Activated T-cell treated with anti-CD3 and anti-CD28 coated beads, Interleukin-2, amount 50 U/mL, for 4 hours (primary cell): ENCODE results near the gene PDXDC1. TPM values are rescaled to one million over a fixed set of nuclear protein-coding genes. Genes with fewer than 3 reads are reported as not detected.
"Not testable (repeated sequence)": the region's sequence is repeated elsewhere in the genome, so short reads cannot be mapped to it uniquely, and the experiment has no call there.

ENCODE experiments used
- ATAC-seq, 2 donors: fragments of 200-7000 bp; cut with Tn5 transposase; one replicate each; pipeline ENCODE4 v1.10.0; 2021
- DNase-seq: peaks from one replicate; pipeline ENCODE4 v3.0.0-alpha.2; 2020
- H3K27me3 Mint-ChIP-seq: one replicate; pipeline ENCODE4 v1.8.0; 2021; ENCODE audit warnings: low read depth, mixed read lengths
- H3K36me3 Mint-ChIP-seq: one replicate; pipeline ENCODE4 v1.8.0; 2022; ENCODE audit warnings: mixed read lengths; ENCODE audit not compliant: insufficient read depth
- H3K4me1 Mint-ChIP-seq: one replicate; pipeline ENCODE4 v1.8.0; 2021; ENCODE audit warnings: low read depth, mixed read lengths
- H3K4me3 Mint-ChIP-seq: one replicate; pipeline ENCODE4 v1.8.0; 2021; ENCODE audit warnings: mild to moderate bottlenecking, moderate library complexity, mixed read lengths
- H3K9me3 Mint-ChIP-seq: one replicate; pipeline ENCODE4 v1.8.0; 2021; ENCODE audit warnings: mixed read lengths
- total RNA-seq, 3 donors: library from RNA; stranded (reverse); gene quantifications; one replicate each; pipeline ENCODE4 v1.2.1, GENCODE V29; 2021

Gene PDXDC1
- total RNA-seq, result 10 to 100 TPM; 53.5 to 62.6 (median 62.2) TPM

- H3K4me3 Mint-ChIP-seq, result peak within 1 kb of the TSS; percentile 90
- H3K4me1 Mint-ChIP-seq, result peaks cover 17% of the 10 kb centered on the region
- not testable (repeated sequence) for H3K27me3 Mint-ChIP-seq, H3K36me3 Mint-ChIP-seq, H3K9me3 Mint-ChIP-seq
- ATAC-seq (peak; percentile 97 to 98), DNase-seq (peak; percentile 99)
Observed at GRCh38 chr16:14974656-14975417, at the start of gene PDXDC1. PDXDC1 (plus strand) TSS chr16:14975026; CDS start chr16:14975200, 174 bp downstream.

GRCh38 chr16:14928064-14928714, 46.6 kb upstream of the PDXDC1 start:
- ATAC-seq, H3K9me3 Mint-ChIP-seq, DNase-seq, H3K27me3 Mint-ChIP-seq, H3K36me3 Mint-ChIP-seq, H3K4me3 Mint-ChIP-seq, H3K4me1 Mint-ChIP-seq: not testable (repeated sequence)

- not testable (repeated sequence) for H3K4me1 Mint-ChIP-seq, H3K9me3 Mint-ChIP-seq, H3K4me3 Mint-ChIP-seq, H3K27me3 Mint-ChIP-seq, H3K36me3 Mint-ChIP-seq, DNase-seq, ATAC-seq
Observed at GRCh38 chr16:14929176-14929575, 45.6 kb upstream of the PDXDC1 start.

- not testable (repeated sequence) for H3K4me3 Mint-ChIP-seq, H3K9me3 Mint-ChIP-seq, H3K4me1 Mint-ChIP-seq, DNase-seq, H3K36me3 Mint-ChIP-seq, ATAC-seq, H3K27me3 Mint-ChIP-seq
Observed at GRCh38 chr16:14930246-14930645, 44.6 kb upstream of the PDXDC1 start.

- H3K4me3 Mint-ChIP-seq, ATAC-seq, H3K9me3 Mint-ChIP-seq, H3K36me3 Mint-ChIP-seq, H3K27me3 Mint-ChIP-seq, DNase-seq, H3K4me1 Mint-ChIP-seq: not testable (repeated sequence)
Observed at GRCh38 chr16:14930971-14931370, 43.9 kb upstream of the PDXDC1 start.

- DNase-seq, H3K9me3 Mint-ChIP-seq, H3K4me1 Mint-ChIP-seq, ATAC-seq, H3K36me3 Mint-ChIP-seq, H3K27me3 Mint-ChIP-seq, H3K4me3 Mint-ChIP-seq: not testable (repeated sequence)
Observed at GRCh38 chr16:14932581-14933375, 42.0 kb upstream of the PDXDC1 start.

- H3K4me1 Mint-ChIP-seq, H3K27me3 Mint-ChIP-seq, H3K36me3 Mint-ChIP-seq, H3K4me3 Mint-ChIP-seq, DNase-seq, H3K9me3 Mint-ChIP-seq, ATAC-seq: not testable (repeated sequence)
Observed at GRCh38 chr16:14937143-14937542, 37.7 kb upstream of the PDXDC1 start, which contains the start of gene NPIPA1. NPIPA1 (plus strand) TSS chr16:14937443; CDS start chr16:14937443, 0 bp downstream.

GRCh38 chr16:14937994-14938393, 36.8 kb upstream of the PDXDC1 start:
- H3K4me3 Mint-ChIP-seq, H3K9me3 Mint-ChIP-seq, H3K36me3 Mint-ChIP-seq, DNase-seq, H3K27me3 Mint-ChIP-seq, ATAC-seq, H3K4me1 Mint-ChIP-seq: not testable (repeated sequence)

- H3K4me1 Mint-ChIP-seq, H3K9me3 Mint-ChIP-seq, H3K27me3 Mint-ChIP-seq, DNase-seq, ATAC-seq, H3K36me3 Mint-ChIP-seq, H3K4me3 Mint-ChIP-seq: not testable (repeated sequence)
Observed at GRCh38 chr16:14942686-14943085, 32.1 kb upstream of the PDXDC1 start.

- no peak for ATAC-seq
- no peaks in the 10 kb centered on the region for H3K36me3 Mint-ChIP-seq
- H3K4me3 Mint-ChIP-seq, result no peak overlapping the region
- H3K4me1 Mint-ChIP-seq, result no peaks in the 10 kb centered on the region
- no peak for DNase-seq
- no peaks in the 10 kb centered on the region for H3K9me3 Mint-ChIP-seq
- peaks cover 3% of the 10 kb centered on the region for H3K27me3 Mint-ChIP-seq
Observed at GRCh38 chr16:14955546-14956231, 19.1 kb upstream of the PDXDC1 start.

GRCh38 chr16:14957576-14958322, 17.1 kb upstream of the PDXDC1 start:
- Mint-ChIP-seq H3K4me1 (no peaks in the 10 kb centered on the region), H3K27me3 (peaks cover 9% of the 10 kb centered on the region), H3K4me3 (no peak overlapping the region), H3K9me3 (no peaks in the 10 kb centered on the region), H3K36me3 (no peaks in the 10 kb centered on the region)
- DNase-seq (no peak), ATAC-seq (no peak)

- Mint-ChIP-seq H3K27me3 (peaks cover 13% of the 10 kb centered on the region), H3K9me3 (peaks cover 2% of the 10 kb centered on the region), H3K36me3 (no peaks in the 10 kb centered on the region), H3K4me3 (no peak overlapping the region), H3K4me1 (no peaks in the 10 kb centered on the region)
- ATAC-seq (no peak), DNase-seq (no peak)
Observed at GRCh38 chr16:14958323-14958600, 16.6 kb upstream of the PDXDC1 start.

- DNase-seq (no peak), ATAC-seq (no peak)
- Mint-ChIP-seq H3K9me3 (peaks cover 6% of the 10 kb centered on the region), H3K36me3 (no peaks in the 10 kb centered on the region), H3K27me3 (peaks cover 16% of the 10 kb centered on the region), H3K4me3 (no peak overlapping the region), H3K4me1 (no peaks in the 10 kb centered on the region)
Observed at GRCh38 chr16:14958970-14959369, 15.9 kb upstream of the PDXDC1 start.
